Spleen (tissue), 11 donors: ENCODE measurements around the gene RFTN1. TPM values are rescaled to one million over a fixed set of nuclear protein-coding genes. Genes with fewer than 3 reads are reported as not detected.
A peak's percentile ranks its signal among the peaks of the same experiment; 100 is the strongest.

Experiments
- DNase-seq: peaks from one replicate; pipeline ENCODE4 v3.0.0-alpha.2; 2020
- H3K27ac ChIP-seq, 8 donors: fragments of 200-600 bp; sonication (generic) in 7 of 8; 1 replicate in 4 of 8; 2 replicates in 4 of 8; pipeline versions ENCODE4 v1.5.0 to v1.8.0; 2016 to 2021; ENCODE audit warnings: inconsistent platforms in 4 of 8, mild to moderate bottlenecking in 4 of 8, moderate library complexity in 1 of 8
- H3K27me3 ChIP-seq, 7 donors: fragments of 200-600 bp; sonication (generic) in 6 of 7; replicated peaks in 1 of 7; 1 replicate in 4 of 7; 2 replicates in 3 of 7; pipeline versions ENCODE4 v1.5.0 to v1.8.0; 2016 to 2021; ENCODE audit warnings: inconsistent platforms in 3 of 7, mild to moderate bottlenecking in 1 of 7
- H3K36me3 ChIP-seq, 6 donors: fragments of 200-600 bp; sonication (generic) in 5 of 6; 1 replicate in 4 of 6; 2 replicates in 2 of 6; pipeline versions ENCODE4 v1.5.0 to v1.8.0; 2016 to 2021; ENCODE audit warnings: inconsistent platforms in 2 of 6
- H3K4me1 ChIP-seq, 6 donors: fragments of 200-600 bp; sonication (generic) in 5 of 6; 1 replicate in 3 of 6; 2 replicates in 3 of 6; pipeline versions ENCODE4 v1.5.0 to v1.8.0; 2016 to 2021; ENCODE audit warnings: inconsistent platforms in 3 of 6
- H3K4me3 ChIP-seq, 8 donors: fragments of 200-600 bp; sonication (generic) in 7 of 8; 1 replicate in 4 of 8; 2 replicates in 4 of 8; pipeline versions ENCODE4 v1.5.0 to v1.8.0; 2016 to 2021; ENCODE audit warnings: inconsistent platforms in 4 of 8, mild to moderate bottlenecking in 4 of 8, moderate library complexity in 2 of 8
- H3K9me3 ChIP-seq, 8 donors: fragments of 200-600 bp; sonication (generic) in 7 of 8; 1 replicate in 4 of 8; 2 replicates in 4 of 8; pipeline versions ENCODE4 v1.5.0 to v1.8.0; 2016 to 2021; ENCODE audit warnings: inconsistent platforms in 4 of 8
- POLR2A ChIP-seq, 3 donors: fragments of 450-650 bp; IDR thresholded peaks; one replicate each; pipeline ENCODE4 v1.5.1; 2017; ENCODE audit warnings: antibody characterized with exemption in 3 of 3, mild to moderate bottlenecking in 1 of 3
- POLR2AphosphoS5 ChIP-seq, 3 donors: sonication (generic); formaldehyde crosslinking; IDR thresholded peaks; one replicate each; pipeline ENCODE4 v1.5.1; 2017; ENCODE audit warnings: antibody characterized with exemption in 3 of 3
- WGBS, 5 donors: extraction: QIAGEN DNeasy Blood & Tissue Kit in 3 of 5; methylation state at CpG; one replicate each; pipeline versions ENCODE4 v1.1.5 to v1.1.7; 2013 to 2018; 5-methylcytosine and 5-hydroxymethylcytosine counted together
- intact Hi-C: fragments of 100-400 bp; cut with DNase I; formaldehyde crosslinking; loops from one replicate; pipeline ENCODE4 v1.15.0; 2023; ENCODE audit warnings: low total_unique reads
- polyA plus RNA-seq, 3 donors: library from polyadenylated mRNA; stranded (reverse); fragments of 200-250 nt; gene quantifications; one replicate each; pipeline ENCODE4 v1.2.1, GENCODE V29; 2013
- total RNA-seq, 7 donors: library from RNA; depleted of rRNA in 3 of 7; stranded (reverse); fragments of >200 nt in 3 of 7; fragmentation: NEBNext Ultra II Directional in 4 of 7; extraction: Animal tissue kit (Norgen Biotek cat#: 25700) in 4 of 7; gene quantifications; one replicate each; pipeline versions ENCODE4 v1.1.0 to v1.2.1, GENCODE V29; 2016 to 2021
- TF ChIP-seq, protein P1 (sequence below), 11 experiments: fragments of 200-600 bp in 7 of 11; fragments of 450-650 bp in 4 of 11; sonication (generic) in 4 of 11; IDR thresholded peaks in 8 of 11; conservative IDR thresholded peaks in 3 of 11; 1 replicate in 7 of 11; 2 replicates in 4 of 11; pipeline versions ENCODE4 v1.4.0 to v1.8.0; 2016 to 2021; ENCODE audit warnings: antibody characterized with exemption in 11 of 11, inconsistent platforms in 4 of 11, mild to moderate bottlenecking in 1 of 11
- donor health status: healthy with polysubstance abuse.
- donor health status: DM: no; HTN: no; CAD: no; lungs with moderate emphysema.
- donor health status: DM: no; HTN: no; CAD: no.
- donor health status: Bipolar disorder and iron deficiency.
- donor health status: healthy.
- donor health status: DM: no; HTN: no; CAD: no.
- donor health status: DM: yes; HTN: yes; CAD: no.

The RFTN1 gene
- total and polyA plus RNA-seq, 10 donors = 30.4 to 106 (median 75.3) TPM

GRCh38 chr3:16323737-16324136 is 189.8 kb downstream of the RFTN1 start:
- WGBS, 5 donors = 91 to 95% (median 93%) methylated on average over 4 of the region's 4 CpGs
- Histone ChIP-seq H3K27ac (no peak overlapping the region), H3K9me3 (no peaks in the 10 kb centered on the region), H3K4me3 (no peak overlapping the region), H3K4me1 (peaks cover 0 to 13% (median 3%) of the 10 kb centered on the region in 6 donors), H3K27me3 (no peaks in the 10 kb centered on the region), H3K36me3 (peaks cover 2 to 100% (median 65%) of the 10 kb centered on the region in 6 donors)
- no peak for DNase-seq
- intact Hi-C loops = no loop called here
- TF ChIP-seq POLR2A (IDR thresholded peaks at IDR 0.05) (no peak), POLR2AphosphoS5 (IDR thresholded peaks at IDR 0.05) (peak in 1 of 3 donors; percentile 38)
- TF ChIP-seq, protein P1, sequence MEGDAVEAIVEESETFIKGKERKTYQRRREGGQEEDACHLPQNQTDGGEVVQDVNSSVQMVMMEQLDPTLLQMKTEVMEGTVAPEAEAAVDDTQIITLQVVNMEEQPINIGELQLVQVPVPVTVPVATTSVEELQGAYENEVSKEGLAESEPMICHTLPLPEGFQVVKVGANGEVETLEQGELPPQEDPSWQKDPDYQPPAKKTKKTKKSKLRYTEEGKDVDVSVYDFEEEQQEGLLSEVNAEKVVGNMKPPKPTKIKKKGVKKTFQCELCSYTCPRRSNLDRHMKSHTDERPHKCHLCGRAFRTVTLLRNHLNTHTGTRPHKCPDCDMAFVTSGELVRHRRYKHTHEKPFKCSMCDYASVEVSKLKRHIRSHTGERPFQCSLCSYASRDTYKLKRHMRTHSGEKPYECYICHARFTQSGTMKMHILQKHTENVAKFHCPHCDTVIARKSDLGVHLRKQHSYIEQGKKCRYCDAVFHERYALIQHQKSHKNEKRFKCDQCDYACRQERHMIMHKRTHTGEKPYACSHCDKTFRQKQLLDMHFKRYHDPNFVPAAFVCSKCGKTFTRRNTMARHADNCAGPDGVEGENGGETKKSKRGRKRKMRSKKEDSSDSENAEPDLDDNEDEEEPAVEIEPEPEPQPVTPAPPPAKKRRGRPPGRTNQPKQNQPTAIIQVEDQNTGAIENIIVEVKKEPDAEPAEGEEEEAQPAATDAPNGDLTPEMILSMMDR (IDR thresholded peaks at IDR 0.05 in 8 of 11, conservative IDR thresholded peaks at IDR 0.05 in 3 of 11) = no peak

GRCh38 chr3:16322189-16322588 is 191.3 kb downstream of the RFTN1 start:
- no peaks in the 10 kb centered on the region for H3K27me3 ChIP-seq
- intact Hi-C loops = no loop called here
- WGBS, 5 donors = 89 to 100% (median 95%) methylated on average over 3 to 5 of the region's 5 CpGs
- TF ChIP-seq POLR2AphosphoS5 (IDR thresholded peaks at IDR 0.05) (no peak), POLR2A (IDR thresholded peaks at IDR 0.05) (no peak)
- TF ChIP-seq, protein P1 (IDR thresholded peaks at IDR 0.05 in 8 of 11, conservative IDR thresholded peaks at IDR 0.05 in 3 of 11) = no peak
- H3K36me3 ChIP-seq = peaks cover 2 to 100% (median 67%) of the 10 kb centered on the region in 6 donors
- H3K4me1 ChIP-seq = peaks cover 0 to 29% (median 9%) of the 10 kb centered on the region in 6 donors
- H3K27ac ChIP-seq = peak overlapping the region in 1 of 8 donors; percentile 13
- no peaks in the 10 kb centered on the region for H3K9me3 ChIP-seq
- no peak for DNase-seq
- H3K4me3 ChIP-seq = no peak overlapping the region

DNA sequence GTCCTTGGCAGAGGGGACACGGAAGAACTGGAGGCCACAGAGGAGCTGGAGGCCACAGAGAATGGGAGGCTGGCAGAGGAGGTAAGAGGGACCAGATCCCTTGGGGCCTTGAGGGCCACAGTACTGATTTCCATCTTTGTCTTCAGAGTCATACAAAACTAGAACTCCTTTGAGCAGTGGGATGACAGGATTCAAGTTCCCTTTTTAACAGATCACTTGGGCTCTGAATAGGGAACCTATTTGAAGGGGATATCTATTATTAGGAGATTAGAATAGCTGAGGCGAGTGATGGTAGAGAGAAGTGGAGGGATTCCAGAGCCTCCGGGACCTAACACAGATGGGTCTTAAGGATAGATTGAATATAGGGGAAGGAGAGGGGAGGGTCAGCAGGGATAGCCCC is 192.8 kb downstream of the RFTN1 start:
- intact Hi-C loops = no loop called here
- WGBS, 5 donors = 87 to 91% (median 90%) methylated on average over 3 of the region's 3 CpGs
- peaks cover 0 to 44% (median 14%) of the 10 kb centered on the region in 6 donors for H3K4me1 ChIP-seq
- no peaks in the 10 kb centered on the region for H3K9me3 ChIP-seq
- peaks cover 2 to 100% (median 67%) of the 10 kb centered on the region in 6 donors for H3K36me3 ChIP-seq
- H3K27me3 ChIP-seq = no peaks in the 10 kb centered on the region
- DNase-seq = no peak
- H3K27ac ChIP-seq = no peak overlapping the region
- H3K4me3 ChIP-seq = no peak overlapping the region
- TF ChIP-seq, protein P1 (IDR thresholded peaks at IDR 0.05 in 8 of 11, conservative IDR thresholded peaks at IDR 0.05 in 3 of 11) = no peak
- TF ChIP-seq POLR2A (IDR thresholded peaks at IDR 0.05) (no peak), POLR2AphosphoS5 (IDR thresholded peaks at IDR 0.05) (no peak)

DNA sequence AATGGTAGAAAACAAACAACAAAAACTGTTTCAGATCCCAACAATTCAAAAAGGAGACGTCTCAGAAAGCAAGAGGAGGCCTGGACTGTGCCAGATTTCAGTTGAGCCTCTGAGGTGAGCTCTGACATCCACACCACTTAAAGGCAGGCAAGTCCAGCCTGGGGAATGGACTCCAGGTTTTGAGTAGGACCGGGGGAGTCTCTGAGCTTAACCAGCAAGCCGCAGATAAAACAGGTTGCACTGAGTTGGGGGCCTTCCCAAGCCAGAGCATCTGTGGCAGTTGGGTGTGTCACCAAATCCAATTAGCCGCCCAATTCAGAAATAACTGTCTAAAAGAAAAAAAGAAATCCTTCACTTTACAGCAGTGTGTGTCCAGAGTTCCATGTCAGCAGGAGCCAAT is 193.8 kb downstream of the RFTN1 start:
- WGBS, 5 donors = 85 to 95% (median 94%) methylated on average over 4 of the region's 4 CpGs
- intact Hi-C loops = no loop called here
- no peaks in the 10 kb centered on the region for H3K9me3 ChIP-seq
- peaks cover 2 to 100% (median 61%) of the 10 kb centered on the region in 6 donors for H3K36me3 ChIP-seq
- no peak overlapping the region for H3K4me3 ChIP-seq
- DNase-seq = no peak
- no peak for TF ChIP-seq POLR2AphosphoS5 (IDR thresholded peaks at IDR 0.05)
- TF ChIP-seq POLR2A (IDR thresholded peaks at IDR 0.05) = no peak
- TF ChIP-seq, protein P1 (IDR thresholded peaks at IDR 0.05 in 8 of 11, conservative IDR thresholded peaks at IDR 0.05 in 3 of 11) = no peak
- peaks cover 0 to 51% (median 14%) of the 10 kb centered on the region in 6 donors for H3K4me1 ChIP-seq
- H3K27me3 ChIP-seq = no peaks in the 10 kb centered on the region
- H3K27ac ChIP-seq = peak overlapping the region in 2 of 8 donors; percentile 3 to 6
